HG02973 (cell line): ENCODE measurements around the gene ADGRV1.
"Not testable (repeated sequence)": the region's sequence is repeated elsewhere in the genome, so short reads cannot be mapped to it uniquely, and the experiment has no call there.

Experiments used
- ATAC-seq: cut with Tn5 transposase; IDR thresholded peaks from one replicate; pipeline ENCODE4 v1.9.1; 2021; ENCODE audit warnings: moderate library complexity; ENCODE audit not compliant: unreplicated experiment

The ADGRV1 gene

DNA sequence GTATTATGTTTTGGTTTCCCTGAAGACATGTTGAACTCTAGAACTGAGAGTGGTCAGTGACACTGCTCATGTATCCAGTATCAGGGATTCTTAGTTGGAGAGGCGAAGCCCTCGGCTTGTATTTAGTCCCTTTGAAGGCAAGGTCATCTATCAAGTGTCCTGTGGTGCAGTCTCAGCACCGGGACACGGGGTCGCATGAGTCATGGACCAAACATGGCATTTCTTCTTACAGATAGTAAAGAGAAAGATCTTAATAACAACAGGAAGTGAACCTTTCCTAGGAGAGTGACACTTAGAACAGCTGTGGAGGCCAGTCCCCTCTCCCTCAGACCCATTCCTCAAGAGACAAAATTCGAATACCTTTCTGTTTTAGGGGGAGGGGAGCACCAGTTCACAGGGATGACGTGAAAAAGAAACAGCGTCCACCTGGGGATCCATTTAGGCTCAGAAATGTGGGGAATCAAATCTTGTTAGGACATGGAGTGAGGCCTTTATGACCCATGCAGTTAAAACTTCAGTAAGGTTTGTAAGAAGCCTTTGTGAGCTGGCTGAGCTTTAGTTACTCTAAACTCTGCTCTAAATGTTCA lies 86.5 kb downstream of the ADGRV1 start:
- no peak for ATAC-seq

DNA sequence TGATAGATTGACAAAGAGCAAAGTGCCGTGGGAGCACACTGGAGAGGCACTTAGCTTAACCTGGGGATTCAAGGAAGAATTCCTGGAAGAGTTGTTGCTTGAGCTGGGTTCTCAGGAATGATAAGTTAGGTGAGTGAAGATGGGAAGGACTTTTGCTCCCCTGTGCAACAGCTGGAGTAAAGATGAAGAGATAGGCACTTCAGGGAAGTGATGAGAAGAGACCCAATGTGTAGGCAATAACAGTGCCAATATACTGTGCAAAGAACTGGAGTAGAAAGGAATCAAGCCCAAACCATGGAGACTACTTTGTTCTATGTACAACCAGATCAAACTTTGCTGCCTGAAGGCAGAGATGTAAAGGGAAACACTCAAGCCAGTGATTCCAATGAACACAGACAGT lies 92.2 kb downstream of the ADGRV1 start:
- ATAC-seq, result no peak

DNA sequence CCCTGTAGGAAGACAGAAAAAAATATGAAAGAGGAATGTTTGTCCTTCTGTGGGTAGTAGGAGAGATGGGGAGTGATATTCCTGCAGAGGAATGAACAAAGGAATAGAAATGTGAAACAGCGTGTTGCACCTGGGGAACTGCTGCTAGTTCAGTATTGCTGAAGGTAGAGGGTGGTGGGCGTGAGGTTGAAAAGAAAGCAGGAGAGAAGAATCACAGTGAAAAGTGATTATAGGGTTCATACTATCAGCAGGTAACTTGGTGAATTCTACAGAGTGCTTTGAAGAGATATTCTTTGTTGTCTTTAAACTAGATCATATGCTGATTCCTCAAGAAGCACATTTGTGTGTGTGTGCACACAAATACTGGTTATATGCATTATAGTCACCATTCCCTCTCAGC lies 95.6 kb downstream of the ADGRV1 start:
- no peak for ATAC-seq

DNA sequence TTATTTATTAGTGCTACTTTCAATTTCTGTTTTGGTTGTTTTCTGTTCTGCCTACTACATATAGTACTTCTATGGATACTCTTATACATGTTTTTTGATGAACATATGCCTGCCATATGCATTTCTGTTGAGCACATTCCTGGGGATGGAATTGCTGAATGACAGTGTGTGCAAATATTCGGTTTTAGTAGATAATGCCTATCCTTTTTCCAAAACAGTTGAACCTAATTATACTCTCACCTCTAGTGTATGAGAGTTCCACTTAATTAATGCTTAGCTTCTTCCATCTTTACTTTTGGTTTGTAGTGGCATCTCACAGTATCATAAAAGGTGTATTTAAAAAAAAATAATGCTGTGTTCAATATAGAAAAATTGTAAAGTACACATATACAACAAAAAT lies 96.8 kb downstream of the ADGRV1 start:
- ATAC-seq, result no peak

DNA sequence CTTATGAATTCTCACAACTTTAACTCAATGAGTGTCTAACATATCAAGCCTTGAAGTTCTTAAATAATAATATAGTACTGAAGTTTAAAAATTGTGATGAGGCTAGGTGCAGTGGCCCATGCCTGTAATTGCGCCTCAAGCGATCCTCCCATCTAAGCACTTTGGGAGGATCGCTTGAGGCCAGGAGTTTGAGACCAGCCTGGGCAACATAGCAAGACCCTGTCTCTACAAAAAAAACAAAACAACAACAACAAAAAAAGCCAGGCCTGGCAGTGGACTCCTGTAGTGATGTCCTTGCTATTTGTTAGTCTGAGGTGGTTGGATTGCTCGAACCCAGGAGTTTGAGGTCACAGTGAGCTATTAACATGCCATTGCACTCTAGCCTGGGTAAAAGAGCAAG lies 98.4 kb downstream of the ADGRV1 start:
- ATAC-seq, result no peak

DNA sequence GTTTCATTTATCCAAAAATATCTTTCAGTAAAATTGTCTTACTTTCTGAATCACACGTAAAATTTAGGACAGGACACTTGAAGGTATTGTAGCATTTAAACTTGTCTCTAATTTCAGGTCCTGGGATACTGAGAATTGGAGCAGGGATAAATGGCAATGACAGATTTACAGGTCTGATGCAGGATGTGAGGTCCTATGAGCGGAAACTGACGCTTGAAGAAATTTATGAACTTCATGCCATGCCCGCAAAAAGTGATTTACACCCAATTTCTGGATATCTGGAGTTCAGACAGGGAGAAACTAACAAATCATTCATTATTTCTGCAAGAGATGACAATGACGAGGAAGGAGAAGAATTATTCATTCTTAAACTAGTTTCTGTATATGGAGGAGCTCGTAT lies 99.2 kb downstream of the ADGRV1 start:
- ATAC-seq, result no peak

DNA sequence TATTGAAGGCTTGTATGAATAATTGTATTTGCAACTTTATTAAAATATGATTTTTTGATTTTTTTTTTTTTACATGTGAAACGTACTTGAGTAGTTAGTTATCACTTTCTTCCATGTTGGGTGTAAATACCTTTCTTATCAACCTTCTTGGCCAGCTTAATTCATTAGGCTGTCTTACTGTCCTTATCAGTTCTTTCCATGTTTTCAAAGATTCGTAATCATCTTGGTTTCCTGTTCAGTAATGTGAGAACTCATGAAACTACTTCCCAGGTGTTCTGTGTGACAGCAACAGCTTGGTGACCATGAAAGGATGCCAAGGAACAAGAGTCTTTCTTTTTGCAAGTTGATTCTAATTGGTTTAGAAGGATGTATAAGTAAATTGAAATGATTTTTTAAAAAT lies 100.0 kb downstream of the ADGRV1 start:
- no peak for ATAC-seq

DNA sequence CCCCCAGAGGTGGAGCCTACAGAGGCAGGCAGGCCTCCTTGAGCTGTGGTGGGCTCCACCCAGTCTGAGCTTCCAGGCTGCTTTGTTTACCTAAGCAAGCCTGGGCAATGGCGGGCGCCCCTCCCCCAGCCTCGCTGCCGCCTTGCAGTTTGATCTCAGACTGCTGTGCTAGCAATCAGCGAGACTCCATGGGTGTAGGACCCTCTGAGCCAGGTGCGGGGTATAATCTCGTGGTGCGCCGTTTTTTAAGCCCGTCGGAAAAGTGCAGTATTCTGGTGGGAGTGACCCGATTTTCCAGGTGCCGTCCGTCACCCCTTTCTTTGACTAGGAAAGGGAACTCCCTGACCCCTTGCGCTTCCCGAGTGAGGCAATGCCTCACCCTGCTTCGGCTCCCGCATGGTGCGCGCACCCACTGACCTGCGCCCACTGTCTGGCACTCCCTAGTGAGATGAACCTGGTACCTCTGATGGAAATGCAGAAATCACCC lies 109.5 kb downstream of the ADGRV1 start:
- ATAC-seq, result not testable (repeated sequence)

DNA sequence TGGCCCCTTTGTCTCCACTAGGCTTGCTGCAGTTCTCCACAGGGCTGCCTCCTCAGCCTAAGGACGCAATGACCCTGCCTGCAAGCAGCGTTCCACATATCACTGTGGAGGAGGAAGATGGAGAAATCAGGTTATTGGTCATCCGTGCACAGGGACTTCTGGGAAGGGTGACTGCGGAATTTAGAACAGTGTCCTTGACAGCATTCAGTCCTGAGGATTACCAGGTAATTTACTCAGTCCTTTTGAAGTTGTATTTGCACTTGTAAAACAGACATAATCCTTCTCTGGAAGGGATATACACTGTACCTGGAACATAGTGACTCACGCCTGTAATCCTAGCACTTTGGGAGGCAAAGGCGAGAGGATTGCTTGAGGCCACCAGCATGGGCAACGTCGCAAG lies 116.6 kb downstream of the ADGRV1 start:
- no peak for ATAC-seq

DNA sequence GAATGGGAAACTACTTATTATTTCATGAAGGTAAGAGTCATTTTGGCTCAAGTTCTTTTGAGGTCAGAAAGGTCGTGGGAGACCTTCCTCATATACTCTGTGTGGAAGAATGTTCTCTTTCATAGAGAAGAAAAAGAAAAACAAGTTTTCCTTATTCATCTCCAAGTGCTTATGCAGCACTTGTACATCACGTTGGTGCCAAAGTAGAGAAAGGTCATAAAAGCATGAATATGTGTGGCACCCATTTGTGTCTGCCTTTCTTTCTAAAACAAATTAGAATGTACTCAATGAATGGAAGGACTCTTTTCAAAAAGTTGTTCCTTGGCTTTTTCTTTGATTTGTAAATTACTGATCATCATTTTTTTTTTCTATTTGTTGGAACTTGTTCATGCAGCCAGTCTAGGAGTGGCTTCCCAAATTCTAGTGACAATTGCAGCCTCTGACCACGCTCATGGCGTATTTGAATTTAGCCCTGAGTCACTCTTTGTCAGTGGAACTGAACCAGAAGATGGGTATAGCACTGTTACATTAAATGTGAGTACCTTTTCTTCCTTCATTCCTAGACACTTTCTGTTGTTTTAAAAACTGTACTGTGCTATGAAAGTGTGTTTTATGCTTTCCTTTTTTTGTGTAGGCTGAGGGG lies 122.4 kb downstream of the ADGRV1 start:
- no peak for ATAC-seq

DNA sequence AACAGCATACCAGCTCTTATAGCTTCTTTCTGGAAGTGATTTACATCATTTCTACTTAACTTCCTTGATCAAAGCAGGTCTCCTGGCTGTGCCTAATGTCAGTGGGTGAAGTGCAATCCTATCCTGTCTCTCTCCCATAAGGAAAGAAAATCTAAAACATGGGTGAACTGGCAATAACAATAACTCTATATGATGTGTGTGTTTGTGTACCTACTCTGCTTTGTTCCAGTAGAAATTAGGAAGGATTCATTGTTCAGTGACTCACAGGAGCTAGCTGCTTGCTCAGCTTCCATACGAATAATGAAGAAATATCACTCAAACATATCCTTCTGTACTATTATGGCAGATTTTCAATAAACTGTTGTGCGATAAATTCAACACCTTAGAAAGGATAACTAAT lies 123.7 kb downstream of the ADGRV1 start:
- ATAC-seq, result no peak

DNA sequence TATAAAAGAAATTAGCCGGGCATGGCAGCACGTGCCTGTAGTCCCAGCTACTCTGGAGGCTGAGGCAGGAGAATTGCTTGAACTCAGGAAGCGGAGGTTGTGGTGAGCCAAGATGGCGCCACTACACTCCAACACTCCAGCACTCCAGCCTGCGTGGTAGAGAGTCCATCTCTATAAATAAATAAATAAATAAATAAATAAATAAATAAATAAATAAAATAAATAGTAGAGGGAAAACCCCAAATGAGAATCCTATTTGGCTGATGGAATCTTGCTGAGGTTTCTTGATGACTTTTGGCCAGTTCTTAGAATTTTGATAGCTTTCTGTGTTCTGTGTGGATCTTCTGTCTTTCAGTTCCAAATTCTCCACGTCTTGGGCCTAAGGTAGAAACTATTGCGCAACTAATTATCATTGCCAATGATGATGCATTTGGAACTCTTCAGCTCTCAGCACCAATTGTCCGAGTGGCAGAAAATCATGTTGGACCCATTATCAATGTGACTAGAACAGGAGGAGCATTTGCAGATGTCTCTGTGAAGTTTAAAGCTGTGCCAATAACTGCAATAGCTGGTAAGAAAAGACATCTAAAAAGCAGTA lies 126.9 kb downstream of the ADGRV1 start:
- no peak for ATAC-seq

DNA sequence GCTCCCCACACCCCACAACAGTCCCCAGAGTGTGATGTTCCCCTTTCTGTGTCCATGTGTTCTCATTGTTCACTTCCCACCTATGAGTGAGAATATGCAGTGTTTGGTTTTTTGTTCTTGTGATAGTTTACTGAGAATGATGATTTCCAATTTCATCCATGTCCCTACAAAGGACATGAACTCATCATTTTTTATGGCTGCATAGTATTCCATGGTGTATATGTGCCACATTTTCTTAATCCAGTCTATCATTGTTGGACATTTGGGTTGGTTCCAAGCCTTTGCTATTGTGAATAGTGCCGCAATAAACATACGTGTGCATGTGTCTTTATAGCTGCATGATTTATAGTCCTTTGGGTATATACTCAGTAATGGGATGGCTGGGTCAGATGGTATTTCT lies 127.8 kb downstream of the ADGRV1 start:
- ATAC-seq, result not testable (repeated sequence)

DNA sequence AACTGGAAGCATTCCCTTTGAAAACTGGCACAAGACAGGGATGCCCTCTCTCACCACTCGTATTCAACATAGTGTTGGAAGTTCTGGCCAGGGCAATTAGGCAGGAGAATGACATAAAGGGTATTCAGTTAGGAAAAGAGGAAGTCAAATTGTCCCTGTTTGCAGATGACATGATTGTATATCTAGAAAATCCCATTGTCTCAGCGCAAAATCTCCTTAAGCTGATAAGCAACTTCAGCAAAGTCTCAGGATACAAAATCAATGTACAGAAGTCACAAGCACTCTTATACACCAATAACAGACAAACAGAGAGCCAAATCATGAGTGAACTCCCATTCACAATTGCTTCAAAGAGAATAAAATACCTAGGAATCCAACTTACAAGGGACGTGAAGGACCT lies 128.9 kb downstream of the ADGRV1 start:
- ATAC-seq, result not testable (repeated sequence)

DNA sequence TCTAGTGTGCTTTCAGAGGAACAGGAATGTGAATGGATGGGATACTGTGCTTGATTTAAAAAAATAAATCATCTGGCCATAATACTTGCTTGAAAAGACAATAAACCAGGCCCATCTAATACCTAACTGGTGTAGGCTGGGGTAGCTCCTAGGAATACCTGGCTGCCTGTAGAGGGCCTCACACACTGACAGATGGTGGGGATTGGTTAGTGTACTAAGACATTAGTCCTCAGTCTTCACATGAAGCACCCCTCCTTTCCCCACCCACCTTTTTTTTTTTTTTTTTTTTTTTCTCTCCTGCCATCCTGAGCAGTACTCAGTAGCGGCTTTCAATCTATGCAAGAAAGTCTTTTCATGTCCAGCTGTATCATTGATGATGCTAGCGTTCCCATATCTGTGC lies 130.5 kb downstream of the ADGRV1 start:
- ATAC-seq, result no peak

DNA sequence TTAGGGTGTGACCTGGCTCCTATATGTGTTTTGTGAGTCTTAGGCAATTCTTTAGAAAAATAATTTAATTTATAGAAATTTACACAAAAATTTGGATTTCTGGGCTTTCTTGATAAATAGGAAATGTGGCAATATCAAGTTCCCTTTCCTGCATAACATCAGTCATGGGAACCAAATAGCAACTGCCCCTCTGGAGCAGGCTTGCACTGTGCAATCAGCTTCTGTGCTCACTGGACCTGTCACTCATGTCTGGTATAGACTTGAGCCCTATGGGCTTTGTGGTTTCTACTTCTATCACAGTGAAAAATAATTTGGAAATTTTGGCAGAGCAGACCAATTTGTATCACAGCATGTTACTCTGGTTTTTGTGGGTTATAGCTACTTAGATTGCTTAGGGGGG lies 131.7 kb downstream of the ADGRV1 start:
- ATAC-seq, result no peak

DNA sequence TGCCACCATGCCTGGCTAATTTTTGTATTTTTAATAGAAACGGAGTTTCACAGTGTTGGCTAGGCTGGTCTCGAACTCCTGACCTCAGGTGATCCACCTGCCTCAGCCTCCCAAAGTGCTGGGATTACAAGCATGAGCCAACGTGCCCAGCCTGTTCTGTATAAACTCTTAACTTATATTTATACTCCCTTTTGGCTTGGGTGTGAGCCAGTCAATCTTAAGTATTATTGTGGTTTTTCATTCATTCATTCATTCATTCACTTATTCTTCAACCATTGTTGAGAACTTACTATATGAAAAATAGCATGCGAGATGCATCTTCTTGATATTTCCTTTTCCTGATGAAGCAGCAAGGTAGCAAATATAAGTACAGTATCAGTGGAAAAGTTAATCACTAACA lies 132.9 kb downstream of the ADGRV1 start:
- ATAC-seq, result no peak

DNA sequence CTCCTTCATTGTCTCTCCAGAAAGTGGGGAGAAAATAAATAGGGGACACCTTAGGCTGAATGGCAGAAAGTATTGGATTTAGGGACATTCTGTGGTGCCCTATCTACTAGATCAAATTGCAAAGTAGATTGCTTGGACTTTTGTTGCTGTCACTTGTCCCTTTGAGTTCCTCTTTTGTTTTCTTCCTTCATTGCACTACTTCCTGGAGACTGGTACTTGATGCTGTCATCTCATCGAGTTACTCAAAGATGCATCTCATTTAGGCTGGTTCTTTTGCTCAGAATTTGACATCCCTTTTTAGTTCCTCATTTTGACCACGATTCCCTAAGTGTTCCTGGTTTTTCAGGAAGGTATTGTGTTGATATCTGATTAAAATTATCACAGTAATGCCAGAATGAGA lies 137.6 kb downstream of the ADGRV1 start:
- no peak for ATAC-seq

DNA sequence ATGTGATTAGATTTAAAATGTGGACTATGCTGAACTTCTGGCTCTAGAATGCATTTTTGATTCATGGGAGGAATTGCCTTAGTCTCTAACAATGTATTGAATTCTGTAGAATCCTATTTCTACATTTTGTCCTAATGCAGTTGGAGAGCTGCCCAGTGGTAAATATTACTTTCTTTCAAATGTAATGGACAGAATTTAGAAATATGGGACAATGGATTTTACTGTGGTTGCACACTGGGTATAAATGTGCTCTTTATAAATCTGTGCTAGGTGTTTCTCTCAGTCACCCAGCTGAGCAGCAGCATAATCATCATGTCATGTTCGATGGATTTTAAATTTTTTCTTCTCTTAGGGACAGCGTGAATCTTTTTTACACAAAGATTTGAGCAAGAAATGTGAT lies 141.7 kb downstream of the ADGRV1 start:
- no peak for ATAC-seq

DNA sequence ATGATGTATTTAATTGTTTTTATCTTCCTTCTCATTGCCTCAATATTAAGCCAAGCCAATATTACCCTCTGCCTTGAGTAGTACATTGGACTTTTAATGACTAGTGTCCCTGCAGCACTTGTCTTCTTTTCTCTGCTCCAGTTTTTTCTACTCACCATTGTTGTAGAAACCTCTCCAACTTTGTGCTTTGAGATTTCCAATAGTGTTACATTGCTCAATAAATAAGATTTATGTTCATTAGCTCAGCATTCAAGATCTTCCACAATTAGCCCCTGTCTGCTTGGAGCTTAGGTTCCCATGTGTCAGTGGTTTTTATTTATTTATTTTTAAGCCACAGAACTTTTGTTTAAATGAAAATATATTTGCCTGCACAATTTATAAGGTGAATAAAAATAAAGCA lies 145.3 kb downstream of the ADGRV1 start:
- no peak for ATAC-seq

DNA sequence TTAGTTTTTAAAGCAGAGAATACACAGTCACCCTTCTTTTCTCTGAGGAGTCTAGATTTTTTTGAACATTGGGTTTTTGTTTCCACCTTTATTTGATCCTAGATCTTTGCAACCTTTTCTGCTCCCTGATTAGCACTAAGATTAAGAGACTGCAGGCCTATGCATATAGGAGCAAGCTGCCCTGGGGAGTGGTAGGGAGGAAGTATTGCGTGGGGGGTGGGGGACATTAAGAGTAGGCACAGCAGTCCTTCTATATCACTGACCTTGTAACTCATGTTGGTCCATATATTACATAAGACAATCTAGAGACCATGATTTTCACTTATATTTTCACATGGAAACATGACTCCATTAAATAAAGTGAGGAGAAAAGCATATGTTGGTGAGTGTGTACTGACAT lies 149.1 kb downstream of the ADGRV1 start:
- ATAC-seq, result no peak

DNA sequence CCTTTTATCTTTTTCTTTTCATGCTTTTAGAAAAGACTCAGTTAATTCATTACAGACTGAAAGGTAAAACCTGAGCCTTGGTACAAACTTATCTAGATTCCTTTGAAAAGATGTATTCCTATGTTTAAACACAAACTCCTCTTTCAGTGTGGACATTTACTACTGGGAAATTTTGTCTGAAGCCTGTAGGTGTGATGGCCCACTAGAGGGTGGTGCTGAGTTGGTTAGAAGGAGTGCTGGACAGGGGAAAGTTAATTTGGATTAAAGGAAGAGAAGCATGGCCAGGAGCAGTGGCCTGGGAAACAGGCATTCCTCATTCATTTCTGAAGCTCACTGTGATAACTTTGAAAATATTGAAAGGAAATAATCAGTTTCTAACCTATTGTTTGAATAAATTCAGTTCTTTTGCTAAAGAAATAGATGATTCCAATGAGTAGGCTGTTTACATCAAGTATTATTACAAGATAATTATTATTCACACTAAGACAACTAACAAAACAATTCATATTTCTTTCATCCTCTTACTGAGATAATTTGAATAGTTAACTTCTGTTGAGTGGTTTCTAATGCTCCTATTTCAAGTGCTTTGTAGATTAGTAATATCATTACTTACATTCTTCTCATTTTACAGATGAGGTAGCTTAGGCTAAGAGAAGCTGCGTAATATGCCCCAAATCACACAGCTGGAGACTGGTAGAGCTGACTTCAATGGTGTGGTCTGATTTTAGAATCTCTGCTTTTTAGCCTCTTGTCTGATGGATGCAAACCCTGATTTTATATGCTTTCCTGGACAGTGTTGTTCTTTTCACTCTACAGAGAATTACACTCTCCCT lies 150.9 kb downstream of the ADGRV1 start:
- ATAC-seq, result peak; percentile 84
